Renal pelvis (tissue), 4 donors: Measurements from ENCODE around the gene PRR5L. TPM values are rescaled to one million over a fixed set of nuclear protein-coding genes. Genes with fewer than 3 reads are reported as not detected.
A peak's percentile ranks its signal among the peaks of the same experiment; 100 is the strongest.

Experiments used
- DNase-seq: peaks from one replicate; pipeline ENCODE4 v3.0.0-alpha.2; 2013
- polyA plus RNA-seq, 3 donors: library from polyadenylated mRNA; unstranded; fragments of 120-200 nt; gene quantifications; one replicate each; pipeline ENCODE4 v1.2.1, GENCODE V29; 2013; ENCODE audit not compliant: insufficient read length in 3 of 3

PRR5L gene
- polyA plus RNA-seq, 3 donors: 16.7 to 22.2 (median 20.2) TPM

DNA sequence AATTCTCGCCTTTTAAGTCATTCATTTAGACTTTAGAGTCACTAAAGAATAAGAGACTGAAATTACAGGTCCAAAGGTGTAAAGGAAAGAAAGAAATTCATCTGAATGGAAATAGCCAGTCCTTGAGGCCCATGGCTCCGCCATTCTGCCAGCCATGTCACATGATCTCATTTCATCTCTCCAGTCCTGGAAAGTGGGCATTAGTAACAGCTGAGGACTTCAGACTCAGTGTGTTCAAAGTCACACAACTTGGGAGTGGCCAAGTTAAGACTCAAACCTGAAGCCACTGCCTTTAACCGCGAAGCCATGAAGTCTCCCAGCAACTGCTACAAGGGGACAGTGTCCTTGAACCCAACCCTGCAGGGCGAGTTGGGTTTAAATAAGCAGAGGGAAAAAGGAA lies 103.7 kb downstream of the PRR5L start:
- no peak for DNase-seq

DNA sequence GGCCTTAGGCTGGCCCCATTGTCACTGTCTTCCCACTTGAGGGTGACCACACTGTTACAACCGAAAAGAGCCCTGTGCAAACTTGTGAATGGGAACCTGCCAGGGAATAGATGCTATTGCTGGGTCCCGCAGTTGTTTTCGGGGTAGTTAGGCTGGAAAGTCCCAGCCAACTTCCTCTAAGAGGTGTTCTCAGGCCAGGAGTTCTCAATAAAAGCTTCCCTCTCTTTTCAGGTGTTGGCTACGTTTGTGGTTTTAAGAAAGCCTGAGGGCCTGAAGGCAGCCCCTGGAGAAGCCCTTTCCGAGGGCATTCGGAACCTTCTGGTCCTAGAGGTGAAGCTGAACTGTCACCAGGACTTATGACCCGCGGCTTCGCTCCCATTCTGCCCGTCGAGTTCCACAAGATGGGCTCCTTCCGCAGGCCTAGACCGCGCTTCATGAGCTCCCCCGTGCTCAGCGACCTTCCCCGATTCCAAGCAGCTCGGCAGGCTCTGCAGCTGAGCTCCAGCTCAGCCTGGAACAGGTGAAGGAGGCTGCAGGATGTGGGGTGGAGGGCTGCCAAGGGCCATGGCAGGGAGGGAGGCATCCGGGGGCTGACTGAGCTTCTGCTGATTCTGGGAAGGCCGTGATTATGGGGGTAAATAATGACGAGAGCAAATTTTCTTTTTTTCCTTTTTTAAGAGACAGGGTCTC lies 104.8 kb downstream of the PRR5L start:
- no peak for DNase-seq

DNA sequence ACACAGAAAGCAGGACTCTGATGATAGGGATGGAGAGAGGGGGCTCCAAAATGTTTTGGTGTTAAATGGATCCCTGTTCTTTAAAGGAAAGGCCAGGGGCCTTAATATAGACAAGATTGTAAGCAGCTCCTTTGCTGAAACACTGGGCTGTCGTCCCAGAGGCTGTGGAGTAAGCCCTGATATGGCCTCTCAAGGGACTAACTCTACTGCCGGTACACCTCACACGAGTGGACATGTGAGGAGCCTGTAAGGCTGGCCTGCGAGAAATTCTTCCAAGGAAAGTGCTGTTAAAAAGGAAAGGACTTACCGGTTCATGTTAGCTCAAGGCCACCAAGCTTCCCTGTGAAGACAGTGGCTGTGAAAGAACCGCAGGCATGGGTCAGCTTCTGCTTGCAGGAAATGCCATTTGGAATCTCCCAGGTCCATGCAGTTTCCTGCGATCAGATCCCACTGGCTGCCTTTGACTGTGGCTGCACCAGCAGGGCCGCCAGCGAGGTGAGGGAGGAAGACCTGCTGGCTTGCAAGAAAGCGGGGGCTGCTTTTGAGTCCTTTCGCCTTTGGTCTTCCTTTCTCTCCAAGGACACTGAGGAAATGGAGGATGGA lies 106.6 kb downstream of the PRR5L start:
- DNase-seq: no peak

DNA sequence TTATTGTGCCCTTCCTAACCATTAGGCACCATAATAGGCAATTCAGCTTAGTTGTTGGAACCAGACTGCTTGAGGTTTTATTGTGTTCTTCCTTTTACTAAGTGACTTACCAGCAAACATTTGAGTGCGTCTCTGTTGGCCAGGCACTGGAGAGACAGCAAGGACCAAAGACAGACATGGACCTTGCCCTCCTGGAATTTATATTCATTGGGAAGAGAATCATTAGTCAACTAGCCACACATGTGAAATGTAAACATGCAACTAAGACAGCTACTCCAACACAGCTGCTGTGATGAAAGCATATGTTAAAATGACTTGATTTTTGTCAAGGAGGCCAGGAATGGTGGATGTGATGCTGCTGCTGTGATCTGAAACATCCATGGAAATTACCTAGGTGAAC lies 107.6 kb downstream of the PRR5L start:
- no peak for DNase-seq

DNA sequence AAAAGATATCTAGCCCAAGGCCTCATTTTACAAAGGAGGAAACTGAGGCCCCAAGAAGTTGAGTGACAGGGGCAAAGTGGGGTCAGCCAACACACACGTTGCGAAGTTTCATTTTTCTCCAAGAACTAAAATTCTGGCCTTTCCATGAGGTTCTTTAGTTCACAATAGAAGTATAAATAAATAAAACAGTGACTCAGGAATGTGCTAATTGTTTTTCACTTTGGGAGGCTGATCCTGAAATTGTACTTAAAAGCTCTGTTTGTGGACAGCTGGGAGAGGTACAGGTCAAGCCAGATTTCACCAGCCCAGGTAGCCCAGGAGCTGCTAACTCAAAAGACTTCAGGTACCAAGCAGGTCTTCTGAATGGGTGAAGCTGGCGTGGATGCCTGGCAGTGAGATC lies 108.7 kb downstream of the PRR5L start:
- DNase-seq: no peak

DNA sequence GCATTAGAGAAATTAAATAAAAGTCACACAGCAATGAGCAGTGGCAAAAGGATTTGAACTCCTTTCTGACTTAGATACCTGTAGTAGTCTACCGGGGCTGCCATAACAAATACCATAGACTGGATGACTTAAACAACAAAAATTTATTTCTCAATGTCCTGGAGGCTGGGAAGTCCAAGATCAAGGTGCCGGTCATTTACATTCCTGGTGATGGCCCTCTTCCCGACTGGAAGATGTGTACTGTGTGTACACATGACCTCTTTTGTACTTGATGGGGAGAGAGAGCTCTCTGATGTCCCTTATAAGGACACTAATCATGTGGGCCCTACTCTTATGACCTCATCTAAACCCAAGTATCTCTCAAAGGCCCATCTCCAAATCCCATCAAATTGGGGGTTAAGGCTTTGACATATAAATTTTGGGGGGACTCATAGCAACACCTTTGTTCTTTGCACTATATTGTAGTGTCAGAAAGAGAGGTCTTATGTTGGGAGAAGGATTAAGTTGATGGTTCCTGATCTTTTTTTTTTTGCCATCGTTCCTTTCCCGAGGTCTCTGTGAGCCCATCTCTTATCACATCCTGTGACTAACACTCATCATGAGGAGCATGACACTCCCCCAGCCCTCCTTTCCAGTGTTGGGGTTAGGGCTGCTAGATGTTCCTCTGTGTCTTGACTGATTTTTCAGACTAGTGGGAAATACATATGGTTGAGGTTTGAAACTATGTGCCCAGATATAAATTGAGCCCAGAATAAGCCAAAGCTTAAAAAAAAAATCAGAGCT lies 109.7 kb downstream of the PRR5L start:
- no peak for DNase-seq

DNA sequence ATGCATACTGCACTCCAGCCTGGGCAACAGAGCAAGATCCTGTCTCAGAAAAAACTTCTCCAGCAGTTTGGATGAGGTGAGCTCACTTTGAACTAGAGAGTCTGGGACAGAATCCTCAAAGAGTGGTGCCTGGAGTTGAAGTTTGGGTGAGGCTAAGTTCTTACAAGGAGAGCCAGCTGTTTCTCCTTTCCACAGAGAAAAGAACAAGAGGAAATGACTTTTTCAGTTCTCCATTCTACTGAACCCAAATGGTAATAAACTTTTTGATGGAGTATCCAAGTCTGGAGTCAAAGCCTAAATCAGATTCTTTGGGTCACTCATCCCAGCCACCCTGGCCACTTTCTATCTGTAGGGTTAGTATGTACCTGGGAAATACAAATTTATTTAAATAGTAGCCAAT lies 111.3 kb downstream of the PRR5L start:
- DNase-seq: no peak

DNA sequence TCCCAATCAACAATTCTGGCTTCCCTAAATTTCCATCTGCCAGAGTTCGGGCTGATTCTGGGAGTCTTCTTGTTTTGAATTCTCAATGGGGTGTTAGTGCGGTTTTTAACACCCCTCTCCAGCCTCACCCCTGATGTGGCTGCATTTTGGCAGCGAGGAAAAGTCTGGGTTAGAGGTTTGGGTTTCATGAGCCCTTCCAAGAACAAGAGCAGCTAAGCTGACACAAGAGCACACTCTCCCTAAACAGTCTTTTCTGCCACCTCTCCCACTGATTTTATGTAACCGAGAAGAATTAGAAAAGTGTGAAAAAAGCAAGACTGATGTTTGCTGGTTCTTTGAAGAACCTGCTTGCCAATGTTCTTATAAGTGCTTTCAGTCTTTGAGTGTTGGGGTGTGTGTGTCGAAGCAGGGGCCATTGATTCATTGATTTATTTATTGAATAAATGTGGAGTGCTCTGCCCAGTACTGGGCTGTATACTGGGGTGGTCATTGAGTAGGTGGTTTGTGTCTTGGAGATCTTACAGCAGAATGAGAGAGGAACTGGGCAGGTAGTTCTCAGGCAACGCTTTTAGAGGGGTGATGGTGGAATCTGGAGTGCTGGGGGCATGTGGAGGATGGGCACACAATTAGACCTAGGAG lies 112.5 kb downstream of the PRR5L start:
- no peak for DNase-seq

DNA sequence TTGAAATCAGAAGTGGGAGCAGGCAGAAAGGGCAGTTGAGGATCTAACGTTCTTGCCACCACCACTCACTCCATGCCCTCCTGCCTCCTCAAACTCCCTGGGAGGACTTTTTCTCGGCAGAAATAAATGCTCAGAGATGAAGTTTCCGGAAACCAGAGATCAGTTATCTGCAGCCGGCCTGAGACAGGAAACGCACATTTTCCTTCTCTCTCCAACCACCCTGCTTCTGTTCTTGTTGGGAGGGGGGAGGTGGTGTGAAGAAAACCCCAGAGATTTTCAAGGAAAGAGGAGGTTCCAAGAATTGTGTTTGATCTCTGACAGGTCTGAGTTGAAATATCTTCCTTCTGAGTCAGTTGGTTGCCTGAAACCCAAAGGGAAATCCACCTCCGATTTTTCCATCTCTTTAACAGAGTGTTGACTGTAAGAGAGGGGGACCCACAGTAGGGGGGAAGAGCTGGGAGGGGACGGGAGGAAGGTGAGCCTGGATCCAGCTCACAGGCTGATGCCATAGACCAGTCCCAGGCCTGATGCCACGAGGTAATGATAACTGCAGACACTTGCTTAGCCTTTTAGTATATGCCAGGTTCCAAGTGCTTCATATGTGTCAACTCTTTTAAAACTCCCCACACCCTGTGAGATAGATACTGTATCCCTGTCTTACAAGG lies 113.2 kb downstream of the PRR5L start:
- no peak for DNase-seq

DNA sequence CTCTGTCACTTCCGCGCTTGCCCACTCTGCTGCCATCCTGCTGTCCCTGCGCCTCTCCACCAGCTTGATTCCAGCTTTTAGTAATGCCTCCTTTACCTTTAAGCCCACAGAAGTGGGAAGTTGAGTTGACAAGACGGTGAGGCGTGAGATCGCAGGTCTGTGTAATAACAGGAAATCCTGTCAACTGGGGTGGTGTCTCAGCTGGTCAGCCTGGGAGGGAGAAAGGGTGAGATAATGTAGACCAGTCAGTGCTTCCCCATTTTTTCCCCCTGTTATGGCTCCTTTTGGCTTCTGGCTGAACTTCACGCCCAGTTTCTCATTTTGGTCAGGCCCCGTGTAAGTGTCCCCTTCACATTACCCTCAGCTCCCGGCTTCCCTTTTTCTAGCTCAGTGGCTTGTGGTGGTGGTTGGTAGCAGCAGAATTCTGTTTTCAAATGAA lies 115.1 kb downstream of the PRR5L start:
- no peak for DNase-seq

DNA sequence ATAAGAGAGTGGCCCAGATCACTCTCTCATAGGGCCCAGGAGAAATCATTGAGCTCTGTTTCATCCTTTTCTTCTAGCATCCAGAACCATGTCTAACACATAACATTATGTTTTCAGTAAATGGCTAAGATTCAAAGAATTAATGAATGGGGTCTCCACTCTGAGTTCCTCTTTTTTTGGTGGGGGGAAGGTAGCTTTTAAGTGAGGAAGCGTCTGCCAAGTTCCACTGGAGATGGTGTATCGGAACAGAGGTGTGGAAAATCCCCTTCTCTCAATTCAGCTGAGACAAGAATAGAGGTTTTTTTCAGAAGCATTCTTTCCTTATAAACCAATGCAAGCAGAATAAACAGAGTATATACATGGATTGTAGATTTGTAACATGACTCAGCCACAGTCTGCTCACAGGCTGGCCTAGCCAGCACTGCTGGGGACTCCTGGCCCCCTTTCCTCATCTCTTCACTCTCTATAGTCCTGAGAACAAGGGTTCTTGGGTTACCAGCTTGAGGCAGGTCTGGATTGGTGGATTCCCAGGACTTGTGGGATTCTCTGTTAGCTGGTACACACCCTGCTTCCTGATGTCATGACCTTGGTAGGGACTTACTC lies 116.8 kb downstream of the PRR5L start:
- DNase-seq: no peak

DNA sequence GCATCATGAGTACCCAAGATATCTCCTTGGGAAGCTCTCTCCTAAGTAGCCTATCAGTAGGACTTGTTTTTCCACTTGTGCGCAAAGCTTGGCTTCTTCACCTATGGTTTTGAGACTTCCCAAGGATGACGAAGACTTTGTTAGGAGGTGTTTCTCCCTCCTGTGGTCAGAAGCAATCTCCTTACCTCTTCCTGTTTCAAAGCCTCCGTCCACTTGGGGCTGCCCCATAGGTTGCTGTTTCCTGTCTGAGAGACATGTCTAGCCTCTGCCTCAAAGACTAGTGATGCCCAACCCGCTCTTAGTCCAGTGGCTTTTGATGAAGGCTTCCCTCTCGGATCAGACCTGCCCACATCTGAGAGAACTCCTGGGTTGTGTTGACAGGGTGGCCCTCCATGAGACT lies 121.1 kb downstream of the PRR5L start:
- DNase-seq: no peak

DNA sequence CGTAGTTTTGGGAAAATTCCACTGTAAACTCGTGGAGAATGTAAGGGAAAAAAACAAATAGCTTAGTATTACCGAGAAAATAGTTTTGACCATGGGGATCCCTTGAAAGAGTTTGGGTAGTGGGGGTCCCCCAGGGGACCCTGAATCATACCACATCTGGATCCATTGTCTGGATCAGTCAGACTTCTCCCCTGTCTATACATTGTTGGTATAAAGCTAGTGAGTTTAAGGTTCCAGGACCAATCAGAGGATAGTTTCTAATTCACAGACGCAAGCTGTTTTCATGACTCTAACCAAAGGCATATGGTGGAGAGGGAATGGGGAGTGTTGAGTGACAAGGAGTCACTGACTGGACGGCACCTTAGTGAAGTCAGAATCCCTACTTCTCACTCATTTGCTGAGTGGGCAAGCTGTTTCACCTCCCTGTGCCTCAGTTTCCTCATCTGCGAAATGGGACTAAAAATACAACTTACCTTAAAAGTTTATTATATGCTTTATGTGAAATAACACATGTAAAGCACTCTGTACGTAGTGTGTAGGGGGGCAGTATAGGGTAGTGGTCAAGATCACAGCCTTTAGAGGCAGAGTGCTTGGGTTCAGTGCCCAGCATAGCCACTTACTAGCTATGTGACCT lies 123.8 kb downstream of the PRR5L start:
- DNase-seq: no peak

DNA sequence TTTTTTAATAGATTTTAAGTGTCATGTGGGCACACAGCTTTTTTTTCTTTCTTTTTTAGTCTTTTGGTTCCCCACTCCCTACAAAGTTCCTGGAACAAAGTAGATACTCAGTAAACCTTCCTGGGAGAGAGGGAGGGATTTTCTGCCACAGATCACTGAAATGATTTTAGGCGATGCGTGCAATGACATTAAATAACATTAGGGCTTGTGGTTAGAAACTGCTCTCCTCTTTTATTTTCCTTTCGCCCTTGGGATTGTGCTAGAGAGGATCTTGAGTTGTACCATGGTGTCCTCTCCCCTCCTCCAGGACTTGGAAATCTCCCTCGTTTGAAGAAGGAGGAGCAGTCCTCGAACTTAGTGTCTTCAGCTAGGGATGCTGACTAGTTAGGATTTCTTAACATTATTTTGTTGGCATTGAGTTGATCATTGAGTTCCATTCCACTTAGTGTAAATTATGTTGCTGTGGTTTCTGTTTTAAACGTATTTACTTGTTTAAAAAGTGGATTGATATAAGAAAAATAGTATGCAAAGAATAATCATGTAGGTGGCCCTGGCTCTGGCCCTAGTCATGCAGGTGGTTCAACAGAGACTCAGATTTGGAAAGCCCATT lies 125.6 kb downstream of the PRR5L start:
- no peak for DNase-seq

DNA sequence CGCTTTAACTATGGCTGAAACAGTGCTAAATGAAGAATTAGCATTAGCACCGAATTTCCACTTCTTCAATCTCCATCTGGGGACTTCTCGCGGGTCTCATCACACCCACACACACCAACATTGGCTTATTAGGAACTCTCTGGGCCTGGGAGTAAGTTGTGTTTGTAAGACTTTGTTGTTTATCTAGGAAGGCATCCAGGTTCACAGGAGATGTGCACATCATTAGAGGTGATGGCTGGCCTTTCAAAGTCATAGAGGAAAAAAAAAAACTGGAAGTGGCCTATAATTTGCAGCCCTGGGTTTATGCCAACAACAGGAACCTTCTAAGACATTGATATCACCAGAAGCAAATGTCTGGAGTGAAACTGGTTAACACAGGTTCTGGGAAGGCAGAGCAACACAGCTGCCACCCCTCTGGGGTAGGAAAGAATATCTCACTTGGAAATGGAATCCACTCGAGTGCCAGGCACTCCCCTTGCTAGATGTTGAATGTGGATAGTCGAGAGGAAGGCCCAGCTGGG lies 129.5 kb downstream of the PRR5L start:
- no peak for DNase-seq

DNA sequence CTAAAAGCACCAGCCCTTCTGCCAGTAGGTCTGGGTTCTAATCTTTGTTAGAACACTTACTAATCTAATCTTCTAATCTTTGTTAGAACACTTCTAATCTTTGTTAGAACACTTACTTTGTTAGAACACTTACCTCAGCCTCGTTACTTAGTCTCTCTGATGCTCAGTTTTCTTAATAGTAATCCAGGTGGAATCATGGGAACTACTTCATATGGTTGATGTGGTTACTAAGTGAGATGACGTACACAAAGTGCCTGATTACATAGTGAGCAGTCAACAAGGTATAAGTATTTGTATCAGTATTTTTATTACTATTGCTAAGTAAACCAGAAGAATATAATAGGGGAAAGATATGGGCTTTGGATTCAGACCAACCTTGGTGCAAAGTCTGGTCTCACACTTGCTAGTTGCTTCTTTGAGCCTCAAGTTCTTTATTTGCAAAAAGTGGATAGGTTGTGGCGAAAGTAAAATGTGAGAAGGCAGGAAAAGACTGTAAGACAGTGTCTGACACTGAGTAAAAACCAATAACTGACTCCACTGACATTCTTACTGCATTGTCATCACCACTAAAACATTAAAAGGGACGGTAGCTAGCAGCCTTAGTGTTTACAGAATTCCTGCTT lies 130.2 kb downstream of the PRR5L start:
- DNase-seq: no peak

DNA sequence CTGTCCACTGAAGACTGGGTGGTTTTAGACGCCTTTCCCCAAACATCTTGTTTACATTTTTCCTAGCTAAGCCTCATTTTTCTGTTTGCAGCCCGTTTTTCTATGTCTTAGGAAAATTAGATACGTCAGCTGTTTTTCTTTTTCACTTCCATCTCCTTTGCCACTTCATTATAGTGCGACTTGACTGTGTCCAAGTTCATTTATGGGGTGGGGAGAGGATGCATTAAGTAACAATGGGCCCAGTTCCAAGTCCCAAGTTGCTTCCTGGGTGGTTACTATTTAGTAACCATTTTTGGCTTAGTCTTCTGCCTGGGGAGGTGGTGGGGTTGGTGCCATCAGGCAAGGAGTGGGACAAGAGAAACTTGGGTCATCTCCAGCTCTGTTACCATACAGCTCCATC lies 131.0 kb downstream of the PRR5L start:
- no peak for DNase-seq

DNA sequence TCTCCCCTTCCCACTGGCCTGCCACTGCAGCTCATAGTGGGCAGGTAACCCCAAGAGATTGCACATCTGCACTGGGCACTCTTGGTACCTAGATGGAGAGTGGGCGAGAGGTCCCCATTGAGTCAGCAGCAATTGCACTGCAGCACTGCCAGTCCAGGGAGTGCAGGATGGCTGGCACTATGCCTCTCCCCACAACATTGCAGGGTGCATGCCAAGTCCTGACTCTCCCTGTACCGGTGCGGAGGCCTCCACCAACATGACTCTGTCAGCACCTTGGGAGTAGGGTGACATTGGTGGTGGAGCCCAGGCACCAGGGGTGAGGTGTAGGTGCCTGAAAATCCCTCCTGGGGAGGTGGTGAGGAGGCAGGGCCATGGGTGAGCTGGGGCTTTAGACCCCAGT lies 131.8 kb downstream of the PRR5L start:
- DNase-seq: no peak

DNA sequence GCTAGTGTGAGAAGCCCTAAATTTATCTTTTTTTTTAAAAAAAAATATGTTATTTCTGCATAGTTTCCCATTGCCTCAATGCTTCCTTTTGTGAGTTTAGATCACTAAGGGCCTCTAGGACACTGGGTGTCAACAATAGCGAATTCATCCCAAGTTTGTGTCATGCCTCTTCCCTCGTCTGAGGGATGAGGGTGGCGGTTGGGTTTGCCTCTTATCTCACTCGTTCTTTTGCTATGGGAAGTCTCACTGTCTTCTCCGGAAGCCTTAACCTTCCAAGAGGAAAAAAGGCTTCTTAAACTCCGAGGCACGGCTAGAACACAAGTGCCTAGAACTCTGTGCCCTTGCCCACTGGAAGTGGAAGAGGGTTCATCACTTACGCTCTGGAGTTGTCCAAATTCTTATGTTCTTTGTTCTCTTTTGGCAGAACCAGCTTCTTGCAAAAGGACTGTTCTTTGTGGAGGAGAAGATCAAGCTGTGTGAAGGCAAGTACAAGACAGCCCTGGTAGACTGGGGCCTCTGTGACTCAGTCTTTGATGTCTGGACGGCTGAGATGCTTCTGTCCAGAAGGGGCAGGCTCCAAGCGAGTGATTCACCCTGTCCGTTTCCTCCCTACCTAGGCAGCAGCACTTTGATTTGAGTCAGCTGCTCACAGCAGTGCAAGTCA lies 135.5 kb downstream of the PRR5L start:
- DNase-seq: peak; percentile 34

DNA sequence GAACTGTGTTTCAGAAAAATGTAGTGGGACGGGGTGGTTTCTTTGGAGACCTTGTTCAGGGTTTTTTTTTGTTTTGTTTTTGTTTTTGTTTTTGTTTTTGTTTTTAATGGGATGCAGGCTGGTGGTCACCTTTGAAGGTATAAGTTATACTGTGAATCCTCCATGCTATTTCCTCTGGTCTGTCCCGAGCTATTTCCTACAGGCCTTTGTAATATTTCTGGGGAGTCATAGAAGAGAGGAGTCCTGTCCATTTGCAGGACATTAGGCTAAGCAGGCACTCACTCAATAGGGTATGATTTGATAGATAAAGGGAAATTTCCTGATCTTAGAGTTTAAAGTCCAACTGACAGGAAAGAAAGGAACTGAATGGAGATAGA lies 136.0 kb downstream of the PRR5L start:
- DNase-seq: no peak
